Inflammatory macrophage treated with lipopolysaccharide for 4 hours (primary cell): ENCODE measurements around the gene SHROOM2.
"Not testable (repeated sequence)": the region's sequence is repeated elsewhere in the genome, so short reads cannot be mapped to it uniquely, and the experiment has no call there.

Experiments
- DNase-seq: peaks from one replicate; pipeline ENCODE4 v3.0.0-alpha.2; 2020

SHROOM2 gene

DNA sequence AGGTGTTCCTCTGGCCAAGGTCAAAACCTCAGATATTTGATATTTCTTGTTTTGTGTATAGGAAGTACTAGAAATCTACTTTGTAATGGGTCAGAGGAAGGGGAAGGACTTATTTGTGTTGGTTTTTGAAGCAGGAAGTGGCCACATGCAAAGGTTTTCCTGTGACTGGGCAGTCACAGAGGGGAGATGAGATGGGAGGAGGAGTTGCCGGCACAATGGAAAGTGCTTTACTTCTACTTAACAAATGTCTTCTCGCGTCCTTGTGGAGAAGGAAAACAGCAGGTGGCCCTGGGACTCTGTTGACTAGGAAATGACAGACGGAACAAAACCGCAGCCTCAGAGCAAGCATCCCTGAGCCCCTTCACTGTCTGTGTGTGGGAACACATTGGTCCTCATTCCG is 46.6 kb downstream of the SHROOM2 start:
- no peak for DNase-seq

GRCh38 chrX:9835585-9836210 is 49.5 kb downstream of the SHROOM2 start:
- no peak for DNase-seq

DNA sequence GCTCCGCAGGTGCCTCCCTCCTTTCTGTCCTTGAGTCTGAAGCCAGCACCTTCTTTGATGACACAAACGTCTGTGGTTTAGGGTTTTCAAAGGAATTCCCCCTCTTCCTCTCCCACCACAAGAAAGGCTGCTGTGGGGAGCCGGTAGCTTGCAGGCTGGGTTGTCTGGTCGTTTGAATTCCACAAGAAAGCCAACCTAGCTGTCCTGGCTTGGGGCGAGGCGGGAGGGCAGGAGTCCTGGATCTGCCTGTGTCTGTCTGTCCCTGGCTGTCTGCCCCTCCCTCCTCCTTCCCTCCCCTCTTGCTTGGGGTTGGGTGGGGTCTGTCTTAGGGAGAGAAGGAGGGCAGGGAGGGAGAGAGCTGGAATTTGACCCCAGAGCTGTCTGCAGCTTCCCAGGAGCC is 56.3 kb downstream of the SHROOM2 start:
- no peak for DNase-seq

- DNase-seq = no peak
Measured at GRCh38 chrX:9844936-9845577, 58.8 kb downstream of the SHROOM2 start.

- no peak for DNase-seq
Measured at GRCh38 chrX:9845578-9845952, 59.3 kb downstream of the SHROOM2 start.

DNA sequence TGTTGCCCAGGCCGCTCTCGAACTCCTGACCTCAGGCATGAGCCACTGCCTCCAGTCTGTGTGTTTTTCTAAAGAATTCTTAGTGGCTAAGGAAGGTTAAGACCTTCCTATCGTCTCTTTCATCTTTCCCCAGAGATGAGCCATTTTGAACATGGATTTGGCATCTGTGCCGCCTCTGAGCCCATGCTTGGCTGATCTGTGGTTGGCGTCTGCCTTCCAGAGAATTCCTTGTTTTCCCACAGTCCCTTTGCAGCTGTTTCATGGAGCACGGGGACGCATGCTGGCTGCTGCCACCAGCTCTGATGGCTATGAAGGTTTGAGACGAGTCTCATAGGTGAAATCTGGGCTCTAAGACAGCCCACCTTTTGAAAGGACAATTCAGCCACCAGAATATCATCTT is 60.4 kb downstream of the SHROOM2 start:
- no peak for DNase-seq

DNA sequence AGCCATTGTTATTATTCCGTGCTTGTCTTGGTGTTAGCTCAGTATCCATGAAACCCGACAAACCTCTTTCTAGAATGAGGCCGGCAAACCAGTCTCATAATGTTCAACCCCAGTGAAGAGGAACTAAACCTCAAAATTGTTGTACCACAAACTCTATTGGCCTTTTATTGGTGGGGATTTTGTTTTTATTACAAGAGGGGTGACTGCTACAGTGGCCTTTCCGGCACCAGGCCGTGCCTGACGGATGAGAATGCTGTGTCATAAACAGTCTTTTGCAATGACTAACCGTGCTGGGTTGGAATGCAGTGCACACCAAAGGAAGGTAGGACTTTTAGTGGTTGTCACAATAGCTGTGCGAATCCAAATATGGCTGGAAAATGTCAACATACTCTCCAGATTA is 60.8 kb downstream of the SHROOM2 start:
- DNase-seq = no peak

GRCh38 chrX:9848718-9849479 is 62.7 kb downstream of the SHROOM2 start:
- DNase-seq = no peak

- no peak for DNase-seq
Measured at GRCh38 chrX:9851890-9852289, 65.7 kb downstream of the SHROOM2 start.

DNA sequence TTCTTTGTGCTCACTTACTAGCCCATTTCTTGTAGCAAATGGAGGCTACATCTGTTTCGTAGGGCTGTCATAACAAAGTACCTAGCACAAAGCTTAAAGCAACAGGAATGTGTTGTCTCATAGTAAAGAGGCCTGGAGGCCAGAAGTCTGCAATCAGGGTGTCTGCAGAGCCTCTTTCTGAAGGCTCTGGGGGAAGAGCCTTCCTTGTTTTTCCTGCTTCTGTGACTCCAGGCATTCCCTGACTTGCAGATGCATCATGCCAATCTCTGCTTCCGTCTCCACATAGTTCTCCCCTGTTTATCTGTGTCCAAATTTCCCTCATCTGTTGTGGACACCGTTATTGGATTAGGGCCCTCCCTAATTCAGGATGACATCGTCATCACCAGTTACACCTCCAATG is 67.1 kb downstream of the SHROOM2 start:
- no peak for DNase-seq

DNA sequence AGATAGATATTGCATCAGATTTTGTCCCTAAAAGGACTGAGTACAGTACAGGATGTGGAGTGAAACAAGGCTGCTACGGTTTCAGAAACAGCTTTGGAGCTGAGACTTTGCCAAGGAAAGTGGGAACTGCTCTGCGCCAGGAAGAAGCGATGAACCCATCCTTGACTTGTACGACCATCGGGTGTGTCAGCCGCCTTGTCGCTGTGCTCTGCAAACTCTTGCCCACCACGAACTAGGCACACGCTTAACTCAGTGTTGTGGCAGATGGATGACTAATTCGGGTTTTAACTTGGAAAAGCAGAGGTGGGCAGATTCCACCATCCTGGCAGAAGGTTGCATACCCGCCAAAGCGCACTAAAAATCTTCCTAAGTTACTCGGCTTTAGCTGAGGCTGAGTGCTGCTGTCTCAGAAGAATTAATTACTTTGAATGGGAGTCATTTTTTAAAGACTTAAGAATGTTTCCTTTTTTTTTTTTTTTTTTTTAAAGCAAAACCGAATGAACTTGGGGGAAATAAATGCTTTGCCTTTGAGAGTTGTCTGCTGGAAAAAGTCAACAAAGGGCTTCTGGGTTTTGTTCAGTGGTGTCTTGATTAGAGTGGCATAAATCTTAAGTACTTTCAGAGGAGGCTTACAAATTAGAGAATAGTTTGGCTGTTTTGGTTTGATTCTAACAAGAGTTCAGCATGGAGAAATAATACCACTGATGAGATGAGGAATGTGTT is 69.5 kb downstream of the SHROOM2 start:
- no peak for DNase-seq

GRCh38 chrX:9856588-9856987 is 70.4 kb downstream of the SHROOM2 start:
- no peak for DNase-seq

- DNase-seq = no peak
Measured at GRCh38 chrX:9857575-9858474, 71.6 kb downstream of the SHROOM2 start.

DNA sequence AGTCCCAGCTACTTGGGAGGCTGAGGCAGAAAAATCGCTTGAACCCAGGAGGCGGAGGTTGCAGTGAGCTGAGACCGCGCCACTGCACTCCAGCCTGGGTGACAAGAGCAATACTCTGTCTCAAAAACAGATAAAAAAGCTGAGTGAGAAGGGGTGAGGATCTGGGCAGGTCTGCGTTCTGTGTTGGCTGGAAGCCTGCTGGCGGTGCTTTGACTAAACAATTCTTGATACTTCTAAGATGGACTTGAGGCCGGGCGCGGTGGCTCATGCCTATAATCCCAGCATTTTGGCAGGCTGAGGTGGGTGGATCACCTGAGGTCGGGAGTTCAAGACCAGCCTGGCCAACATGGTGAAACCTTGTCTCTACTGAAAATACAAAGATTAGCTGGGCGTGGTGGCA is 72.5 kb downstream of the SHROOM2 start:
- DNase-seq = not testable (repeated sequence)

GRCh38 chrX:9859711-9860555 is 73.7 kb downstream of the SHROOM2 start:
- DNase-seq = no peak

- DNase-seq = no peak
Measured at GRCh38 chrX:9860826-9861225, 74.6 kb downstream of the SHROOM2 start.

DNA sequence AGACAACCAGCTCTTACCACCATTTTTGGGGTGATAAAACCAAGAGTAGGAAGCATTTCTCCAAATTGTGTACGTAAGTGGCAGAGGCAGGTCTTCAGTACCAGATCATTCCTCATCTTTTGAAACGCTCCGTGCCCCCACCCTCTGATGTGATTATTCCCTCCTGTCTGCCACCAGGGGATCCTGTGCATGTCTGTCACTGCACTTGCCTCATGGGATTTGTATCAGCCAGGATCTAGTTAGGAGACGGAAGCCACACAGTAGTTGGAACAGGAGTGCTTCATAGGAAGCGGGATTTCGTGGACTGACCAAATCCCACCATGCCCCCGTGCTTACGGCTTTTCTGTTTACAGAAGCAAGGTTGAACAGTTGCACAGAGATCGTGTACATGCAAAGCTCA is 75.5 kb downstream of the SHROOM2 start:
- DNase-seq = no peak

- DNase-seq = no peak
Measured at GRCh38 chrX:9862525-9862924, 76.3 kb downstream of the SHROOM2 start.

- DNase-seq = no peak
Measured at GRCh38 chrX:9862953-9863352, 76.7 kb downstream of the SHROOM2 start.

DNA sequence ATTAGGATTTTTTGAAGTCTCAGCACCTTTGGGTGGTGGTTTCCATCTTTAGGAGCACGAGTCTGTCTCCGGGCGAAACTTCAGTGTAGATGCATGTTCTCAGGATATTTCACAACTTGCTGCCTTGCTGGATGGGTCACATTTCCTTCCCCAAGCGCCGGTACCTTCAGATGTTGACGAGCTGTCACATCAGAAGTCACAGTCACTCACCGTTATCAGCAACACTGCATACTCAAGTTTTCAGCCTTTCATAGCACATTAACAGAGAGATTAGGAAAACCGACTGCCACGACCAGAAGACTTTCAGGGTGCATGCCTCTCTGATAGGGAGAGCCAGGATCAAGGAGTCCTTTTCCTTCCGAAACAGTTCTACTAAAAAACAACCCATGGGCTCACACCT is 77.8 kb downstream of the SHROOM2 start:
- no peak for DNase-seq

- DNase-seq = no peak
Measured at GRCh38 chrX:9865804-9866472, 79.7 kb downstream of the SHROOM2 start.
